Right atrium auricular region (tissue), 2 donors: ENCODE measurements around the gene MRPS6. TPM values are rescaled to one million over a fixed set of nuclear protein-coding genes. Genes with fewer than 3 reads are reported as not detected.
A peak's percentile ranks its signal among the peaks of the same experiment; 100 is the strongest.

Experiments
- DNase-seq: peaks from one replicate; pipeline ENCODE4 v3.0.0-alpha.2; 2019; ENCODE audit warnings: low spot score
- H3K27ac ChIP-seq, 2 donors: fragments of 200-600 bp; sonication (generic); 1 replicate in 1 of 2; 2 replicates in 1 of 2; pipeline ENCODE4 v1.5.1; 2016 to 2019
- H3K27me3 ChIP-seq, 2 donors: fragments of 200-600 bp; sonication (generic); one replicate each; pipeline versions ENCODE4 v1.5.1 to v1.6.0; 2017 to 2019
- H3K36me3 ChIP-seq: fragments of 200-600 bp; sonication (generic); one replicate; pipeline ENCODE4 v1.5.1; 2016
- H3K4me1 ChIP-seq, 2 donors: fragments of 200-600 bp; sonication (generic); one replicate each; pipeline versions ENCODE4 v1.5.1 to v1.6.0; 2017 to 2019
- H3K4me3 ChIP-seq, 2 donors: fragments of 200-600 bp; sonication (generic); 1 replicate in 1 of 2; 2 replicates in 1 of 2; pipeline ENCODE4 v1.5.1; 2017 to 2019; ENCODE audit warnings: mild to moderate bottlenecking in 1 of 2, moderate library complexity in 1 of 2
- H3K9me3 ChIP-seq, 2 donors: fragments of 200-600 bp; sonication (generic); one replicate each; pipeline ENCODE4 v1.5.1; 2019
- total RNA-seq, 2 donors: library from RNA; depleted of rRNA; stranded (reverse); fragments of >200 nt; gene quantifications; one replicate each; pipeline ENCODE4 v1.1.0, GENCODE V29; 2016
- TF ChIP-seq, protein P1 (sequence below), 2 donors: fragments of 200-600 bp; sonication (generic); IDR thresholded peaks; one replicate each; pipeline ENCODE4 v1.5.1; 2019; ENCODE audit warnings: antibody characterized with exemption in 2 of 2

The MRPS6 gene
- total RNA-seq, 2 donors from 2014 or later: 18.8 to 30.4 TPM

DNA sequence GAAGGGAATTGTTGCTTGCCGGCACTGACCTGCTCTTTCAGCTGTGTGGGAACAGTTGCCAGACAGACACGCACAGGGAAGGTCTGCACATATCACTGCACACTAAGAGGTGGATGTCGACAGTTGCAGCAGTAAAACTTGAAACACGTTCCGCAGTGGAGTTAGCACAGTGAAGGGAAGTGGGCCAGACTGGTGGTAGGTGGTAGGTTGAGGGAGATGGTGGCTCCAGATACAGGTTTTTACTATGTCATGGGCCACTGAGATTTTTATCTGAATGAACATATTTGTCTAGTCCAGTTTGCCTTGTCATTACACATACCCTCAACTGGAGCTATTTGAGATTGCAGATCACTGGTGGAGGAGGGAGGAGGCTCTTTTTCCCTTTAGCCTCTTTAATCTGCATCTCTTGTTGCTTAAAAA lies 13.5 kb downstream of the MRPS6 start:
- Histone ChIP-seq H3K27ac (no peak overlapping the region), H3K4me3 (no peak overlapping the region), H3K4me1 (peaks cover 0 to 20% of the 10 kb centered on the region in 2 donors), H3K9me3 (no peaks in the 10 kb centered on the region), H3K36me3 (no peaks in the 10 kb centered on the region), H3K27me3 (no peaks in the 10 kb centered on the region)
- DNase-seq: no peak
- TF ChIP-seq, protein P1, sequence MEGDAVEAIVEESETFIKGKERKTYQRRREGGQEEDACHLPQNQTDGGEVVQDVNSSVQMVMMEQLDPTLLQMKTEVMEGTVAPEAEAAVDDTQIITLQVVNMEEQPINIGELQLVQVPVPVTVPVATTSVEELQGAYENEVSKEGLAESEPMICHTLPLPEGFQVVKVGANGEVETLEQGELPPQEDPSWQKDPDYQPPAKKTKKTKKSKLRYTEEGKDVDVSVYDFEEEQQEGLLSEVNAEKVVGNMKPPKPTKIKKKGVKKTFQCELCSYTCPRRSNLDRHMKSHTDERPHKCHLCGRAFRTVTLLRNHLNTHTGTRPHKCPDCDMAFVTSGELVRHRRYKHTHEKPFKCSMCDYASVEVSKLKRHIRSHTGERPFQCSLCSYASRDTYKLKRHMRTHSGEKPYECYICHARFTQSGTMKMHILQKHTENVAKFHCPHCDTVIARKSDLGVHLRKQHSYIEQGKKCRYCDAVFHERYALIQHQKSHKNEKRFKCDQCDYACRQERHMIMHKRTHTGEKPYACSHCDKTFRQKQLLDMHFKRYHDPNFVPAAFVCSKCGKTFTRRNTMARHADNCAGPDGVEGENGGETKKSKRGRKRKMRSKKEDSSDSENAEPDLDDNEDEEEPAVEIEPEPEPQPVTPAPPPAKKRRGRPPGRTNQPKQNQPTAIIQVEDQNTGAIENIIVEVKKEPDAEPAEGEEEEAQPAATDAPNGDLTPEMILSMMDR (IDR thresholded peaks at IDR 0.05): no peak

DNA sequence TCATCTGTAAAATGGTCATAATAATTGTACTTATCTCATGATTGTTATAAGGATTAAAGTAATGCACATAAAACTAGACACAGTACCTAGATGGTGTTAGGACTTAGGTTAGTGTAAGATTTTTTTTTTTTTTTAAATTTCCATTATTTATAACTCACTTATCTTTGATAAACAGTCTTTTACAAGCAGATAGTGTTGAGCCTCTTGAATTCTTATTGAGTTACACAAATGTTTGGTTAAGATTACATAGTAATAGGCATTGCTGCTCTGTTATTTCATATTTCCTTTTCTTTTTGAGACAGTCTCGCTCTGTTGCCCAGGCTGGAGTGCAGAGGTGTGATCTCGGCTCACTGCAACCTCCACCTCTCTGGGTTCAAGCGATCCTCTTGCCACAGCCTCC lies 15.4 kb downstream of the MRPS6 start:
- Histone ChIP-seq H3K27me3 (no peaks in the 10 kb centered on the region), H3K27ac (no peak overlapping the region), H3K4me1 (peaks cover 0 to 12% of the 10 kb centered on the region in 2 donors), H3K9me3 (no peaks in the 10 kb centered on the region), H3K4me3 (no peak overlapping the region), H3K36me3 (no peaks in the 10 kb centered on the region)
- no peak for DNase-seq
- TF ChIP-seq, protein P1 (IDR thresholded peaks at IDR 0.05): no peak

DNA sequence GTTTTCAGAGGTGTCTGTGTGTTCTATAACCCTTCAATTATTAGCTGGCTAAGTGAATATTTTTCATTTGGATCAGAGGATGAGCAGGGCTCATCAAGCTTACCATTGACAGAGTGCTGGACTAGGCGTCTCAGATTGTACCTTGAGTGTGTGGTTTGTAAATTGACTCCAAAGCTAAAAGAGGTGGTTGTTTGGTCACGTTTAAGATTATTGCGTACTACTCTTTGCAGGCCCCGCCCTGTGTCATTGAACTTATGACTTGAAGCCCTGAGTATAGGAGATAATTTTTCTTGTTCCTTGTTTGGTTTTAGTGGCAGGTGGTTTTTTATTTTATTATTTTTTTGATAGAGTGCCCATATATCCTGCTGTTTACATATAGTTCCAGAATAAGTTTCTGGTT lies 17.7 kb downstream of the MRPS6 start:
- DNase-seq: no peak
- peaks cover 12% of the 10 kb centered on the region for H3K36me3 ChIP-seq
- no peak overlapping the region for H3K4me3 ChIP-seq
- H3K27ac ChIP-seq: no peak overlapping the region
- TF ChIP-seq, protein P1 (IDR thresholded peaks at IDR 0.05): no peak
- H3K27me3 ChIP-seq: no peaks in the 10 kb centered on the region
- peaks cover 0 to 10% of the 10 kb centered on the region in 2 donors for H3K4me1 ChIP-seq
- no peaks in the 10 kb centered on the region for H3K9me3 ChIP-seq

DNA sequence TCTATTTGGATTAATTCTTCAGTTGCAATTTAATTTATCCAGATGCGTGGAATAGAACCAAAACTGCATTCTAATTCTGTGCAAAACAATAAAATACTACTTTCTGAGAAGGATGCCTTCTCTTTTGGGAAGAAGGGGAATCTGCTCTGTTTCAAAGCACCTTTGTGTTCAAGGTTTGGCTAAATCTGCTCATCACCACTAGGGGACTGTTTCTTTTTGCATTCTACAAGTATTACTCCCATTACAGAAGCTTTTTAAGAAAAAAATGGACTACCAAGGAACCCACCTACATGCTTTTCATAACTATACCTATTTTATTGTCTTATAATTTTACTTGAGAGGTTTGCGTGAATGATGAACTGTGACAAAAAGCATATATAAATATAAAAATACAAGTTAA lies 18.2 kb downstream of the MRPS6 start:
- TF ChIP-seq, protein P1 (IDR thresholded peaks at IDR 0.05): peak in 1 of 2 donors; percentile 33
- Histone ChIP-seq H3K36me3 (peaks cover 13% of the 10 kb centered on the region), H3K27ac (no peak overlapping the region), H3K9me3 (no peaks in the 10 kb centered on the region), H3K4me1 (peaks cover 0 to 4% of the 10 kb centered on the region in 2 donors), H3K4me3 (no peak overlapping the region), H3K27me3 (no peaks in the 10 kb centered on the region)
- no peak for DNase-seq

DNA sequence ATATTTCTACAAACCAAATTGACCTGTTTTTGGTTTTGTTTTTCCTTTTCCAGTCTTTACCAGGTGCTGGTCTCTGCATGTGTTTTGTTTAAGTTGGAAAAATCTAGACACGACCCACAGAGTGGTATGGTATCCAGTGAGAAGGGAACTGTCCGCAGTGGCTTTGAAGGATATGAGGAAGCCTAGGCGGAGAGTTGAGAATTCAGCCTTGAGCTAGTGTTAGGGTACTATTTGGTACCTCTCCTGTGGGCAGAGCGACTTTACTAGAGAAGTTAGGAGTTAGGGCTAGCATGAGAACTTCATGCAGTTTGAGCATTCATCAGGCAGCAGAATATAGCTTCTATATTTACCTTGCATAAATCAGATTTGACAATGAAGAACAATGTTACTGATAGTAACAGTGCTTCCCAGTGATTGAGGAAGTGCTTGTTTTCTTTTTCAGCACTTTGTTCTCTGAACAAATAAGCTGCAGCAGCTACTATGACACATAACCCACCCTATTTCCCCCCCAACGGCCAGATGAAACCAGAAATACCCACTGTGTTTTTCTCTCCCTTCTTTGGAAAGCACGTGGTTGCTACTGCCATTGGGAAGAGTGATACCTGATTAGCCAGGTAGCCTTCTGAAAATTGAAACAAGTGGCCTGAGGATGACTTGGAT lies 19.0 kb downstream of the MRPS6 start:
- no peak overlapping the region for H3K27ac ChIP-seq
- H3K36me3 ChIP-seq: peaks cover 13% of the 10 kb centered on the region
- peaks cover 0 to 4% of the 10 kb centered on the region in 2 donors for H3K4me1 ChIP-seq
- H3K9me3 ChIP-seq: no peaks in the 10 kb centered on the region
- TF ChIP-seq, protein P1 (IDR thresholded peaks at IDR 0.05): no peak
- H3K4me3 ChIP-seq: no peak overlapping the region
- no peaks in the 10 kb centered on the region for H3K27me3 ChIP-seq
- DNase-seq: no peak

DNA sequence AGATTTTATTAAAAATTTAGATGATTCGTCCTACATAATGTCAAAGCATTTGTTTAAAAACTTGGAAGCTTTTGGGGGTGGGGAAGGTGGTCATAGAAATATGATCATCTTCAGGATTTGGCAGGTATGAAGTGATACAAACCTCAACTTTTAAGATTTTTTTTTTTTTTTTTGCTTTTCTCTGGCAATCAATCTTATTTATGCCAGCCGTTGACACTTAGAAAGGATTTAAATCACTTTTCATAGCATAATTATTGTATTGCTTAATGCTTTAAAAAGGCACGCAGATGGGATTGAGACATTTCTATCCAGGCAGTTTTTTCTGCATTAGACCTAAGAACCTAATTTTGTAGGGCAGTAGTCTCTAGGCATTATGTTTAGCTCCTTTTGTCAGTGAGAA lies 19.7 kb downstream of the MRPS6 start:
- Histone ChIP-seq H3K36me3 (peaks cover 13% of the 10 kb centered on the region), H3K4me1 (peaks cover 0 to 4% of the 10 kb centered on the region in 2 donors), H3K27ac (no peak overlapping the region), H3K9me3 (no peaks in the 10 kb centered on the region), H3K27me3 (no peaks in the 10 kb centered on the region), H3K4me3 (no peak overlapping the region)
- TF ChIP-seq, protein P1 (IDR thresholded peaks at IDR 0.05): no peak
- DNase-seq: no peak
